Measurements from ENCODE around the gene FGD6. TPM values are rescaled to one million over a fixed set of nuclear protein-coding genes. Genes with fewer than 3 reads are reported as not detected.
A peak's percentile ranks its signal among the peaks of the same experiment; 100 is the strongest.

FGD6 gene
- total RNA-seq, 1 donor from 2014 or later: 17.7 TPM

DNA sequence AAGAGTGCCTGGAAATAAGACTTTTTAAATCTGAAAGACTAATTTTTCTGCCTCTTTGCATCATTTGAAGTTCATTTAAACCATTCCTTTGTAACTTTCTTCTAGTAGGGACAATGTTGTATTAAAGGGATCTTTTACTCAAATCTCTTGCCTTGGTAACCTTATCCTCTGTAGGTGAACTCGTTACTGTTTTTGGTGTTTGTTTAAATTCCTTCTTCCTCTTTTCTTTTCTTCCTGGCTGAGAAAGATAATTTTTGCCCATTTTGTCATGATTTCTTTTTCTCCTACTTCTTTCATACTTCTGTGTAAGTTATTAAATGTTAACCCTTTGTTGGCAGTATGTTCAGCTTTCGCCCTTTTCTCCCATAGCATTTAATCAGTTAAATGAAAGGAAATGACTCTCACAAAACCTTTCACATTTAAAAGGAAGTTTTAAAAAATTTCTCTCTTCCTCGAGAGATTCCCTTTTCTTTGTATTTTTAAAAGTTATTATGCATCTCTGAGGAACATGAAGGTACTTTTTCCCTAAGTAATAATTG, 10.6 kb upstream of the FGD6 start:
- TF ChIP-seq POLR2AphosphoS5 (IDR thresholded peaks at IDR 0.05; ENCODE audit: insufficient read depth in 1 of 2, low read depth in 1 of 2) (no peak), POLR2A (IDR thresholded peaks at IDR 0.05) (no peak), CTCF (IDR thresholded peaks at IDR 0.05) (no peak)
- no peaks in the 10 kb centered on the region for H3K27me3 ChIP-seq
- no peaks in the 10 kb centered on the region for H3K9me3 ChIP-seq
- peaks cover 0 to 10% of the 10 kb centered on the region in 2 donors for H3K36me3 ChIP-seq
- no peak overlapping the region for H3K27ac ChIP-seq
- no peak for DNase-seq (ENCODE audit: extremely low spot score in 2 of 2)
- H3K4me1 ChIP-seq: peaks cover 46% of the 10 kb centered on the region
- H3K4me3 ChIP-seq: no peak overlapping the region
- intact Hi-C loops (cut with DNase I): no loop called here

DNA sequence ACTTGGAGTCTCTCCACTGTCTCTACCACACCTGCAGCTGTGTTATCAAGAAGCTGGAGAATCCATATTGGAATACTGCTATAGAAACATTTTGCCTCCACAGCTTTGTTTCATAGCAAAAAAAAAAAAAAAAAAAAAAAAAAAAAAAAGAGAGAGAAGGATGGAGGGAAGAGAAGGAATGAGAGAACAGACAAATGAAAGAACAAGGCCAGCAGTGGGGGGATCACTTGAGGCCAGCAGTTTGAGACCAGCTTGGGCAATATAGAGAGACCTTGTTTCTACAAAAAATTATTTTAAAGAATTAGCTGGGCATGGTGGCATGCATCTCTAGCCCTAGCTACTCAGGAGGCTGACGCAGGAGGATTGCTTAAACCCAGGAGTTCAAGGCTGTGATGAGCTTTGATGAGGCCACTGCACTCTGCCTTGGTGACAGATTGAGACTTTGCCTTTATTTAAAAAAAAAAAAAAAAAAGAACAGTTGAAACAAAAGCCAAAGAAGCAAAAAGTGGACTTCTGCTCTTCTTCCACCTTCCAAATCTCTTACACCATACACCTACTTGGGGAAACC, 8.5 kb upstream of the FGD6 start:
- no peak for TF ChIP-seq CTCF (IDR thresholded peaks at IDR 0.05)
- no peak for TF ChIP-seq POLR2A (IDR thresholded peaks at IDR 0.05)
- TF ChIP-seq POLR2AphosphoS5 (IDR thresholded peaks at IDR 0.05; ENCODE audit: insufficient read depth in 1 of 2, low read depth in 1 of 2): no peak
- no peak for DNase-seq (ENCODE audit: extremely low spot score in 2 of 2)
- H3K27me3 ChIP-seq: no peaks in the 10 kb centered on the region
- intact Hi-C loops (cut with DNase I): no loop called here
- H3K4me3 ChIP-seq: no peak overlapping the region
- peaks cover 0 to 10% of the 10 kb centered on the region in 2 donors for H3K36me3 ChIP-seq
- H3K27ac ChIP-seq: no peak overlapping the region
- H3K9me3 ChIP-seq: no peaks in the 10 kb centered on the region
- H3K4me1 ChIP-seq: peaks cover 48% of the 10 kb centered on the region

GRCh38 chr12:95224202-95225170, 7.2 kb upstream of the FGD6 start:
- H3K27me3 ChIP-seq: no peaks in the 10 kb centered on the region
- H3K36me3 ChIP-seq: peaks cover 0 to 10% of the 10 kb centered on the region in 2 donors
- H3K4me1 ChIP-seq: peaks cover 51% of the 10 kb centered on the region
- TF ChIP-seq CTCF (IDR thresholded peaks at IDR 0.05): no peak
- TF ChIP-seq POLR2A (IDR thresholded peaks at IDR 0.05): no peak
- TF ChIP-seq POLR2AphosphoS5 (IDR thresholded peaks at IDR 0.05; ENCODE audit: insufficient read depth in 1 of 2, low read depth in 1 of 2): peak in 1 of 2 donors; percentile 11
- DNase-seq (ENCODE audit: extremely low spot score in 2 of 2): no peak
- no peak overlapping the region for H3K27ac ChIP-seq
- no peak overlapping the region for H3K4me3 ChIP-seq
- H3K9me3 ChIP-seq: no peaks in the 10 kb centered on the region
- intact Hi-C loops (cut with DNase I): no loop called here

DNA sequence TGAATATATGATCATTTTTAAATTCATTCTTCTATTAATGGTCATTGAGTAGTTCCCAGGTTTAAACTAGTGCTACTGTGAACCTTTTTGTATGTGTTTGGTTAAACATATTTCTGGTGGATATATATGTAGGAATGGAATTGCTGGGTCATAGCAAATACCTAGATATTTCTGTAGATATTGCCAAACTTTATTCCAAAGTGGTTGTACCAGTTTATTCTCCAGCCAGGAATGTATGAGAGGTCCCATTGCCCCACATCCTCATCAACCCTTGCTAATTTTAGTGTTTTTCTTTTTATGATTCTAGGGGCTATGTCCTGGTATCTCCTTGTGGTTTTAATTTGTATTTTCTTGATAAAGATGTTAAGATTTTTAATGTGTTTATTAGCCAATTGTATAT, 3.5 kb upstream of the FGD6 start:
- H3K9me3 ChIP-seq: no peaks in the 10 kb centered on the region
- intact Hi-C loops (cut with DNase I): no loop called here

More for the DNA sequence above, 3.5 kb upstream of the FGD6 start:
- no peak for DNase-seq (ENCODE audit: extremely low spot score in 2 of 2)
- H3K4me3 ChIP-seq: no peak overlapping the region
- H3K4me1 ChIP-seq: peaks cover 34% of the 10 kb centered on the region
- H3K36me3 ChIP-seq: peaks cover 0 to 9% of the 10 kb centered on the region in 2 donors
- no peaks in the 10 kb centered on the region for H3K27me3 ChIP-seq
- TF ChIP-seq POLR2A (IDR thresholded peaks at IDR 0.05): no peak
- no peak for TF ChIP-seq POLR2AphosphoS5 (IDR thresholded peaks at IDR 0.05; ENCODE audit: insufficient read depth in 1 of 2, low read depth in 1 of 2)
- no peak for TF ChIP-seq CTCF (IDR thresholded peaks at IDR 0.05)
- H3K27ac ChIP-seq: no peak overlapping the region
